Thyroid gland (tissue), 4 donors: ENCODE measurements around the gene FLCN.

ENCODE experiments used
- CTCF ChIP-seq, 6 experiments: fragments of 200-600 bp in 3 of 6; fragments of 450-650 bp in 3 of 6; sonication (generic) in 3 of 6; IDR thresholded peaks; one replicate each; pipeline ENCODE4 v1.5.1; 2016 to 2019; ENCODE audit warnings: antibody characterized with exemption in 6 of 6, mild to moderate bottlenecking in 2 of 6, inconsistent platforms in 1 of 6, moderate library complexity in 1 of 6
- POLR2A ChIP-seq, 2 donors: fragments of 450-650 bp; IDR thresholded peaks; one replicate each; pipeline ENCODE4 v1.6.1; 2017; ENCODE audit warnings: antibody characterized with exemption in 2 of 2, mild to moderate bottlenecking in 2 of 2, moderate library complexity in 1 of 2

GRCh38 chr17:17246879-17247278 is 9.9 kb upstream of the FLCN start:
- TF ChIP-seq CTCF (IDR thresholded peaks at IDR 0.05) (no peak), POLR2A (IDR thresholded peaks at IDR 0.05) (no peak)
